Stimulated activated CD8-positive, alpha-beta memory T cell treated with anti-CD3 and anti-CD28 coated beads, Interleukin-4, amount 100 ng/mL, for 1 hour (primary cell): Measurements from ENCODE around the gene C8G.

Experiments
- DNase-seq, 2 donors: peaks; one replicate each; pipeline ENCODE4 v3.0.0-alpha.2; 2020; ENCODE audit warnings: low read depth in 2 of 2, low spot score in 1 of 2

C8G gene

GRCh38 chr9:136965771-136966484 is 20.9 kb downstream of the C8G start:
- no peak for DNase-seq

DNA sequence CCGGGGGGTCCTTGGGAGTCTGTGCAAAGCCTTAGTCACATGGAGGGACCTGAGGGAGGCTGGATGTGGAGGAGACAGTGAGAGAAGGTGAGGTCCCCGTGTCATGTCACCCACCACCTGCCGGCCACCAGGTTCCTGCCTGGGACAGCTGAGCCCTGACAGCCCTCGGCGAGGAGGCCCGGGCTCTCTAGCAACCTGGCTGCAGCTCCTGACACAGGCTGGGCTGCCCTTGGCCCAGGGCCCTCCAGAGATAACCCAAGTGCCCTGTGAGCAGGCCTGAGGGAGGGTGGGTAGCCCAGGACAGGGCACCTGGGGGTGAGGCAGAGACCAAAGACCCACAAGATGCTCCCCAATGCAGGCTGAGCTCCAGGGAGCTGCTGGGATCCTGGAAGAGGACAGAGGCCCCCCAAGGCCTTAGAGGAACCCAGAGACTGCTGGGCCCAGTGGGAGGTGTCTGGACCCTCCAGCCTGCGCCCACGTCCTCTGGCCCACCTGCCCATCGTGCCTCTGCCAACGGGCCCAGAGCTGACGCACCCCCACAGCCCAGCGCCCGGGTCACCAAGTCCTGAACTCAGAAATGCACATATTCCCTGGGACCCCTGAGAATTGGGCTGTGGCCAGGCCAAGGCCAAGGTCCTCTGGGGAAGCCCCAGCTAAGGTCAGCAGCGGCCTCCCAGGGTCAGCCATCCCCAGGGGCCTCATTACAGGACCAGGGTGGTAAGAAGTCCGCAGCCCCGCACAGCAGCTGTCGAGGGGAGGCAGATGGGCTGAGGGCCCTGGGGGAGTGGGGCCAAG is 23.5 kb downstream of the C8G start:
- no peak for DNase-seq

DNA sequence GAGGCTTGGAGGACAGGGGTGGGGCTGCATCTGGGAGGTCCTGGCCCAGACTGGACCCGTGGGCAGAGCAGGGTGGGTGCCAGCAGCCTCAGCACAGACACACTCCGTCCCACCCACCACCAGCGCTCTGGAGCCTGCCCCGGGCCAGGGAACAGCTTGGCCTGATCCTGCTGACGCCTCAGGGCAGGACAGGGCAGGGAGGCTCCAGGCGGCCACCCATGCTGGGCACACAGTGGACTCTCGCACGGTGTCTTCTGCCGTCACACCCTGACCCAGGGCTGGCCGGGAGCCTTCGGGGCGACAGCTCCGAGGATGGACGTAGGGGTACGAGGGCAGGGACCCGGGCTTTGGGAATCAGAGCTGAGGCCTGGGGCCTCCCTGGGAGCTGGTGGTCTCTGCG is 24.1 kb downstream of the C8G start:
- DNase-seq: no peak

GRCh38 chr9:136969774-136970173 is 24.7 kb downstream of the C8G start:
- DNase-seq: no peak

GRCh38 chr9:136970361-136970760 is 25.3 kb downstream of the C8G start:
- no peak for DNase-seq

DNA sequence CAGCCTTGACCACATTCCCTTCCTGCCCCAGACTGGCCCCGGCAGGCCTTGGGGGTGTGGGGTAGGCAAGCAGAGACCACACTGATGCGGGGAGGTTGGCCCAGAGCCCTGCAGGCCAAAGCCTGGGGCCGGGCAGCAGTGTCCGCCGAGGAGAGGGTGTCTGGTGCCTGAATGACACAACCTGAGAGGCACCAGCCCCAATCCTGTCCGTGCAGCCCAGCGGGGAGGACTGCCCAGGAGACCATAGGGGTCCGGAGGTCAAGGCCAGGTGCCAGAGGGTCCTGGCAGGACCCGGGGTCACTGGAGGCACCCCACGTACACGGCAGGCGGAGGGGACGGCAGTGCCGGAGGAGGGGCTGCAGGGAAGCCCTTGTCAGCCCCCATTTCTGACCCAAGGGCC is 26.7 kb downstream of the C8G start:
- no peak for DNase-seq

DNA sequence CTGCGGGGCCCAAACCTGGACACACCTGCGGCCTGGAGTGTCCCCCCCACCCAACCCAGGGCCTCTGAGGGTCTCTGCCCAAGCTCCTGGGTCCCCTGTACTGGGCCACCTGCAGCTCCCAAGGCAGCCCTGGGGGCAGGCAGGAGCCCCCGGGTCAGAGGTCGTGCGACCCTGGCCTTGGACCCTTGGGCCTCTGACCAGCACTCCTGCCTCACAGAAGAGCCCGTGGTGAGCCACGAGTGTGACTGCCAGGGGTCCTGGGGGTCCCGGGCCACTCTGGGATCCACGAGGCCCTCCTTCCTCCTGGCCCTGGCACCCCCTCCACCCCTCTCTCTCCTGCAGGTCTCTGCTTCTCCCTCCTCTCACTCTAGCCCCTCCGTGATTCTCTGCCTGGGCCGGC is 27.3 kb downstream of the C8G start:
- DNase-seq: no peak

DNA sequence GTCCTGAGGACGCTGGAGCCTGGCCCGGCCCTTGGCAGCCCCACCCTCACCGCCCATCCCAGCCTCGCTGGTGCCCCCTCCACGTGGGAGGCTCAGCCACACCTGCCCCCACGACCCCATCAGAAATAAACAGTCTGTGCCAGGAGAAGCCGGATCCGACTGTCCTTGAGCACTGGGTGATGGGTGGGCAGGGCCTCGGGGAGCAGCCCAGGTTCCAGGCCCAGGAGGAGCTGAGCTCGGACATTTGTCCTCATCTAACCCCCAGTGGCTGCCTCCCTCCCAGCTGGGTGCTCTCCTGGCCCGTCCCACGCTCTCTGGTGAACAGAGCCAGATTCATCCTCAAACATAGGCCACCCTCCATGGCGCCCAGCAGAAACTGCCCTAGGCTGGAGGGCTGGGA is 27.7 kb downstream of the C8G start:
- DNase-seq: no peak

DNA sequence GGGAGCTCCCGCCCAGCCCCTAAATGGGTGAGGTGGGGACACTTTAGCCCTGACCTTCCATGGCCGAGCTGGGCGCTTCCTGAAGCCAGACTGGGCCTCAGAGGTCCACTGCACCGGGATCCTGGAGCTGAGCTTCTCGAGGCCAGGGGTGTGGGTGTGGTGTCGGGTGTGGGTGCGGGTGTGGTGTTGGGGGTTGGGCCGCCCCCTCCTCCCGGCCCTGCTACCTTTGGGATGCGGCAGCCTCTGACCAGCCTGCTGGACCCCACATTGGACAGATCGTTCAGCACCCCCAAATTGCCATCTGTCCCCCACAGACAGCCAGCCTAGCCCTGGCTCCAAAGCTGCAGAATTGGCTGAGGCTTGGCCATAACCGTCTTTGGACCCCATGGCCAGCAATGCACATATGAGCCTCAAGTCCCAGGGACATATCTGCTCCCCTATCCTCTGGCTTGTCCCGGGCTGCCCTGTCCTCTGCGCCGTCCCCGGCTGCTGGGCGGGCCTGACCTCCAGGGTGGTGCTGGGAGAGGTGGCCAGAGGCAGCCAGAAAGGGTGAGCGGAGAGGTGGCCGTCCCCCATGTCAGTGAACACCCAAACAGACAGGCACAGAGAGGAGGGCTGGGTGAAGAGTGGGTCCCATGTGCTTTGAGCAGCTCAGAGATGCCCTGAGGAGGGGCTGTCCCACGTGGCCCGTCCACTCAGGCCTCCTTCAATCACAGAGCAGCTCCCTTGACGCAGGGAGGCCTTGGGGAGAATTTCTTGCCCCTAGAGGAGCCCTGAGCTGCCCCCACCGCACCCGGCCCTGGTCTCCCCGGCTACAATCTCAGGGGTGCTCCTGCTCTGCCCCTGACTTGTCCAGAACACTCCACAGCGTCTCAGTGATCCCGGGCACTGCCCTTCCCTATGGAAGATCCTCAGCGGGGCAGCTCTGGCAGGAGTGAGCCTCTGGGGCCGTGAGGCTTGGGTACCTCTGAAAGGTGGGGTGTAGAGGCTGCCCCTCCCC is 28.9 kb downstream of the C8G start:
- no peak for DNase-seq

DNA sequence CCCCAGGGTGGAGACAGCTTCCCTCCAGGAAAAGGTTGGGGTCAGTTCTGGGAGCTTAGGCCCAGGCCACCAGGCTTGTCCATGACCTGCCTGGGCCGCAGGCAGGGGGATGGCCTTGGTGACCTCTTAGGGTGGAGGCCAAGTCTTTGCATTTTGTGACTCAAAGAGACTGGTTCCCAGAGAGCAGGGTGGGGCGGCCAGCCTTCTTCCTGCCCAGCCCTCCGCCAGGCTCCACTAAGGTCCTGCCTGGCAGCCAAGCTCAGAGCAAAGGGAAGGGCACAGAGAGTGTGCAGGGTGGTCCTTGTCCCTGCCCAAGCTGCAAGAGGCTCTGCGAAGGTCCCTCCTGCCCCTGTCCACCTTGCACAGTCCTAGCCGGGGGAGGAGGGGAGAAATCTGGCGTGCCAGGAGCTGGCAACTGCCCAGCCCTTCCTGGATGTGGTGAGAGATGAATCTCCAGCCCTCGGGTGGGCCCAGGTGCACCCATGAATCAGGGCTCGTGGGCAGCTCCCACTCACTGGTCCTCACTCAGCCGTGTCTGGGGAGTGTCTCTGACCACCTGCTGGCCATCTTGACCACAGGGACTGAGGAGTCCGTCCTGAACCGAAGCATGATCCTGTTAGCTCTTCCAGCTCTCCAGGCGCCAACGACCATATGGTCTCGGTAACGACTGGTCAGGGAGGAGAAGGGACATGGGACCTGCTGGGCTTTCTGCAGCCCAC is 29.9 kb downstream of the C8G start:
- DNase-seq: no peak

DNA sequence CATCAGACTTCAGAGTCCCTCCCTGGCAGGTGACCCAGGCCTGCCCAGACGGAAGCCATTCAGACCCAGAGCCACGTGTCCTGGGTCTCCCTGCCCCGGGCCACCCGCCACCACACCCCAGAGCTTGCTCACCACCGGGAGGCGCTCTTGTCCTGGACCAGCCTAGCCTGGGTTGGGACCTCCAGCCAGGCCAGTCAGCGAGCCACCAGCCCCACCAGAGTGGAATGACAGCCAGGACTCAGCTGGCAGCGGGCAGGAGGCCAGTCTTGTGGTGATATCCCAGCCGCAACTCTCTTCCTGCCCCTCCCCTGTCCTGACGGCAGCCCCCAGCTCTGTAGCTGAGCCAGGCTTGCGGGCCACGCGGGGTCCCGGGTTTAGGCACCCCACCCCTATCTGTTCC is 30.6 kb downstream of the C8G start:
- no peak for DNase-seq

GRCh38 chr9:136977223-136977622 is 32.2 kb downstream of the C8G start, which contains the start of gene PTGDS:
TSS of gene PTGDS (plus strand) at chr9:136977504. CDS start at chr9:136977579, 75 bp downstream.
- DNase-seq: no peak

DNA sequence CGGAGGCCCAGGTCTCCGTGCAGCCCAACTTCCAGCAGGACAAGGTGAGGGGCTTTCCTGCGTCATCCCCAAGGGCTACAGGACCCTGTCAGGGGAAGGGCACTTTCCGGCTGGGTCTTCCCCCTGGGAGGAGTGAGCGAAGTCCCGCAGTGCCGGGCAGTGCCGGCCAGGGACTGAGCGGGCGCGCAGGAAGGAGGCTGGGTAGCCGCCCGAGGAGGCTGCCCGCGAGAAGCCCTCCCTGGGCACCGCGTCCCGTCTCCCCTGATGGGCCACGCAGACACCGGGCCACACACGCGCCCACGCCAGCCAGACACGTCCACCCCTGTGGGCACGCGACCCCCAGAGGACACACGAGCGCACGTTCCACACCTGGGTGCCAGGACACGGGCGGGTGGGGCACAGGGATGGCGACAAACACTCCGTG is 32.6 kb downstream of the C8G start:
- no peak for DNase-seq

- DNase-seq: peak; percentile 62 to 66
Measured at GRCh38 chr9:136978073-136978864, 33.2 kb downstream of the C8G start.

GRCh38 chr9:136978865-136979544 is 34.0 kb downstream of the C8G start:
- DNase-seq: no peak

DNA sequence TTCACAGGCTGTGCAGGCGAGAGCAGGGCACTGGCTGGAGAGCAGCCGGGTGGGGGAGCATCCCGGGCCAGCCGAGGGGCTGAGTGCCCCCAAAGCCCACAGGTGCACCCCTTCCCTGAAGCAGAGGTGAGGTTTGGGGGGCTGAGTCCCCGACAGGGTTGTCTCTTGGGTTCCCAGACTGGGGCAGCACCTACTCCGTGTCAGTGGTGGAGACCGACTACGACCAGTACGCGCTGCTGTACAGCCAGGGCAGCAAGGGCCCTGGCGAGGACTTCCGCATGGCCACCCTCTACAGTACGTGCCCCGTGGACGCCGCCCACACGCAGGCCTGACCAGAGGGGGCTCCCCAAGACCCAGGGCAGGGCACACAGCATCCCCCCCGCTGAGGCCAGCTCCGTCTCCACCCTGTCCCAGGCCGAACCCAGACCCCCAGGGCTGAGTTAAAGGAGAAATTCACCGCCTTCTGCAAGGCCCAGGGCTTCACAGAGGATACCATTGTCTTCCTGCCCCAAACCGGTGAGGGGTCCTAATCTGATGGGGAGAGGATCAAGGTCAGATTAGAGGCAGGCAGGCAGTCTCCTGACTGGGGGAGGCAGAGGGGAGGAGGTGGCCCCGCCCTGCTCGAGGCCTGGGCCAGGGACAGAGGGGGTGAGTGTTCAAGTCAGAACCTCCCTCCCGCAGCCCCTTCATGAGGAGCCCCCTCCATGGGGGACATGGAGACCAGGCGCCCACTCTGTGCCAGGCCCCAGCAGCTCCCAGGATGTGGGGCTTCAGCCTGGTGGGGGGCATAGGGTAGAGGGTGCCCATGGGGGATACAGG is 34.9 kb downstream of the C8G start:
- DNase-seq: no peak

- DNase-seq: no peak
Measured at GRCh38 chr9:136980669-136981478, 35.8 kb downstream of the C8G start.
